Measurements from ENCODE around the gene GART. TPM values are rescaled to one million over a fixed set of nuclear protein-coding genes. Genes with fewer than 3 reads are reported as not detected.
"Not testable (repeated sequence)": the region's sequence is repeated elsewhere in the genome, so short reads cannot be mapped to it uniquely, and the experiment has no call there.

The GART gene
- total RNA-seq, 1 experiment from 2014 or later: 132 TPM

DNA sequence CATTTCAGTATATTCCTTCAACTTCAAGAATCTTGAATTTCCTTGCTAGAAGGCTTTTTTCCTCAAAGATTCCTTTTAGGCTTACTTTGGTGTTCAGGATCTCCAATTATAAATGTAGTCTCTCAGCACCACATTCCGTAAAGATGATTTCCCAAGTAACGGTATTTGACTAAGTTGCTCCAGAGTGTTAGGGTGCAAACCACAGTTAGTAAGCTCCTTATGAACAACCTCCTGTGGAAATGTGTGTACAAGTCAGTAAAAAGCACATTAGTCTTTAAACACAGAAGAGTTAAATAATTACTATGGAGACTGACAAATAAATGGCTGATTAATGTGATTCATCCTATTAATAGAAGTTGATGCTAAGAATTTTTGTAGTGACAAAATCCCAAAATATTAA lies 36.3 kb upstream of the GART start:
- in situ Hi-C loops (cut with HindIII; ENCODE audit: low pct_unique_long_range_greater_than_20kb, low sequenced_read_pairs): no loop called here
- ATAC-seq (no peak), DNase-seq (ENCODE audit: low read depth, low spot score) (no peak)
- Histone ChIP-seq H3K27me3 (ENCODE audit: control insufficient read depth, insufficient read depth, low read length) (no peaks in the 10 kb centered on the region), H3K27ac (ENCODE audit: low read length) (no peak overlapping the region), H3K36me3 (ENCODE audit: control insufficient read depth, insufficient read depth, low read length) (peaks cover 26% of the 10 kb centered on the region), H3K4me1 (ENCODE audit: control insufficient read depth, insufficient read depth, low read length) (no peaks in the 10 kb centered on the region; the same call in 1 of the 2 replicates), H3K9me3 (ENCODE audit: control insufficient read depth, insufficient read depth, low read depth, low read length) (no peaks in the 10 kb centered on the region), H3K4me3 (ENCODE audit: low read depth in 2 of 2, low read length in 2 of 2) (no peak overlapping the region)
- ChIA-PET POLR2A (no interaction called here), CTCF (no interaction called here)
- BruUV-seq (replicated peaks): no TSS peak
- intact Hi-C loops (cut with micrococcal nuclease; ENCODE audit: unreplicated experiment): no loop called here
- no peak for TF ChIP-seq TCF7L2 (IDR thresholded peaks at IDR 0.05; ENCODE audit: low read depth, low read length)
- TF ChIP-seq, protein P1, sequence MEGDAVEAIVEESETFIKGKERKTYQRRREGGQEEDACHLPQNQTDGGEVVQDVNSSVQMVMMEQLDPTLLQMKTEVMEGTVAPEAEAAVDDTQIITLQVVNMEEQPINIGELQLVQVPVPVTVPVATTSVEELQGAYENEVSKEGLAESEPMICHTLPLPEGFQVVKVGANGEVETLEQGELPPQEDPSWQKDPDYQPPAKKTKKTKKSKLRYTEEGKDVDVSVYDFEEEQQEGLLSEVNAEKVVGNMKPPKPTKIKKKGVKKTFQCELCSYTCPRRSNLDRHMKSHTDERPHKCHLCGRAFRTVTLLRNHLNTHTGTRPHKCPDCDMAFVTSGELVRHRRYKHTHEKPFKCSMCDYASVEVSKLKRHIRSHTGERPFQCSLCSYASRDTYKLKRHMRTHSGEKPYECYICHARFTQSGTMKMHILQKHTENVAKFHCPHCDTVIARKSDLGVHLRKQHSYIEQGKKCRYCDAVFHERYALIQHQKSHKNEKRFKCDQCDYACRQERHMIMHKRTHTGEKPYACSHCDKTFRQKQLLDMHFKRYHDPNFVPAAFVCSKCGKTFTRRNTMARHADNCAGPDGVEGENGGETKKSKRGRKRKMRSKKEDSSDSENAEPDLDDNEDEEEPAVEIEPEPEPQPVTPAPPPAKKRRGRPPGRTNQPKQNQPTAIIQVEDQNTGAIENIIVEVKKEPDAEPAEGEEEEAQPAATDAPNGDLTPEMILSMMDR (IDR thresholded peaks at IDR 0.05): no peak
- TF ChIP-seq SIN3A (IDR thresholded peaks at IDR 0.05; ENCODE audit: borderline replicate concordance, insufficient read depth, low read depth, low read length): no peak
- no peak for TF ChIP-seq POLR2AphosphoS5 (IDR thresholded peaks at IDR 0.05; ENCODE audit: low read depth, low read length)
- TF ChIP-seq, protein P2, sequence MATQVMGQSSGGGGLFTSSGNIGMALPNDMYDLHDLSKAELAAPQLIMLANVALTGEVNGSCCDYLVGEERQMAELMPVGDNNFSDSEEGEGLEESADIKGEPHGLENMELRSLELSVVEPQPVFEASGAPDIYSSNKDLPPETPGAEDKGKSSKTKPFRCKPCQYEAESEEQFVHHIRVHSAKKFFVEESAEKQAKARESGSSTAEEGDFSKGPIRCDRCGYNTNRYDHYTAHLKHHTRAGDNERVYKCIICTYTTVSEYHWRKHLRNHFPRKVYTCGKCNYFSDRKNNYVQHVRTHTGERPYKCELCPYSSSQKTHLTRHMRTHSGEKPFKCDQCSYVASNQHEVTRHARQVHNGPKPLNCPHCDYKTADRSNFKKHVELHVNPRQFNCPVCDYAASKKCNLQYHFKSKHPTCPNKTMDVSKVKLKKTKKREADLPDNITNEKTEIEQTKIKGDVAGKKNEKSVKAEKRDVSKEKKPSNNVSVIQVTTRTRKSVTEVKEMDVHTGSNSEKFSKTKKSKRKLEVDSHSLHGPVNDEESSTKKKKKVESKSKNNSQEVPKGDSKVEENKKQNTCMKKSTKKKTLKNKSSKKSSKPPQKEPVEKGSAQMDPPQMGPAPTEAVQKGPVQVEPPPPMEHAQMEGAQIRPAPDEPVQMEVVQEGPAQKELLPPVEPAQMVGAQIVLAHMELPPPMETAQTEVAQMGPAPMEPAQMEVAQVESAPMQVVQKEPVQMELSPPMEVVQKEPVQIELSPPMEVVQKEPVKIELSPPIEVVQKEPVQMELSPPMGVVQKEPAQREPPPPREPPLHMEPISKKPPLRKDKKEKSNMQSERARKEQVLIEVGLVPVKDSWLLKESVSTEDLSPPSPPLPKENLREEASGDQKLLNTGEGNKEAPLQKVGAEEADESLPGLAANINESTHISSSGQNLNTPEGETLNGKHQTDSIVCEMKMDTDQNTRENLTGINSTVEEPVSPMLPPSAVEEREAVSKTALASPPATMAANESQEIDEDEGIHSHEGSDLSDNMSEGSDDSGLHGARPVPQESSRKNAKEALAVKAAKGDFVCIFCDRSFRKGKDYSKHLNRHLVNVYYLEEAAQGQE (IDR thresholded peaks at IDR 0.05; ENCODE audit: insufficient read depth in 1 of 2, low read depth in 2 of 2, low read length in 1 of 2): no peak

DNA sequence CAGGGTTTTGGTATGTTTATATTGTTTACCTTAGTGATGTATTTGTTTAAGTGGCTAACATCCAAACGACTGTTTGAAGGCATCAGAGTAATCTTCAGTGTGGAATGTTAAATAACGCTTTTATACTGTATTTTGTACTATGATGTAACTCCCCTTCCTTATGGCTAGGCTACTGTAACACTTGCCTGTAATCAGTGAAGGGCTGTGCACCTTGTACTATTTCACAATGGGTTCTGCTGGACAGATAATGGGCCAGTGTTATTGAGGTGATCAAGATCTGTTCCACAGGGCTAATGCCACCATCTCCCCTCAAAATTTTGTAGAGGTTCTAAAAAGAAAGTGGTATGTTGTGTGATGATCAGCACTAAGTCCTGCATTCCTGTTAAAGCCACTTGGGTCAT lies 34.8 kb upstream of the GART start:
- POLR2A ChIA-PET; H3K9me3 ChIP-seq (ENCODE audit: control insufficient read depth, insufficient read depth, low read depth, low read length); in situ Hi-C loops (cut with HindIII; ENCODE audit: low pct_unique_long_range_greater_than_20kb, low sequenced_read_pairs); H3K4me3 ChIP-seq (ENCODE audit: low read depth in 2 of 2, low read length in 2 of 2); H3K27me3 ChIP-seq (ENCODE audit: control insufficient read depth, insufficient read depth, low read length); H3K4me1 ChIP-seq (ENCODE audit: control insufficient read depth, insufficient read depth, low read length); intact Hi-C loops (cut with micrococcal nuclease; ENCODE audit: unreplicated experiment); H3K27ac ChIP-seq (ENCODE audit: low read length); DNase-seq (ENCODE audit: low read depth, low spot score): not testable (repeated sequence)
- peak; percentile 62; the same call in 1 of the 2 replicates for ATAC-seq
- CTCF ChIA-PET: interaction anchor here (0.7 kb wide), 1 partner anchor 18 kb away, joined by 6 read pairs; no protein-coding TSS in a partner anchor
- TSS peak; percentile 54 for BruUV-seq (replicated peaks)
- peaks cover 35% of the 10 kb centered on the region for H3K36me3 ChIP-seq (ENCODE audit: control insufficient read depth, insufficient read depth, low read length)

GRCh38 chr21:33572350-33572749 lies 30.4 kb upstream of the GART start:
- in situ Hi-C loops (cut with HindIII; ENCODE audit: low pct_unique_long_range_greater_than_20kb, low sequenced_read_pairs): no loop called here
- ChIA-PET POLR2A (no interaction called here), CTCF (no interaction called here)
- no peak for DNase-seq (ENCODE audit: low read depth, low spot score)
- no peaks in the 10 kb centered on the region for H3K9me3 ChIP-seq (ENCODE audit: control insufficient read depth, insufficient read depth, low read depth, low read length)
- intact Hi-C loops (cut with micrococcal nuclease; ENCODE audit: unreplicated experiment): no loop called here
- TF ChIP-seq POLR2AphosphoS5 (IDR thresholded peaks at IDR 0.05; ENCODE audit: low read depth, low read length): no peak
- BruUV-seq (replicated peaks): no TSS peak
- no peak for ATAC-seq
- no peak overlapping the region for H3K27ac ChIP-seq (ENCODE audit: low read length)
- no peak overlapping the region for H3K4me3 ChIP-seq (ENCODE audit: low read depth in 2 of 2, low read length in 2 of 2)
- H3K36me3 ChIP-seq (ENCODE audit: control insufficient read depth, insufficient read depth, low read length): peaks cover 43% of the 10 kb centered on the region
- no peaks in the 10 kb centered on the region for H3K27me3 ChIP-seq (ENCODE audit: control insufficient read depth, insufficient read depth, low read length)
- no peaks in the 10 kb centered on the region; the same call in 1 of the 2 replicates for H3K4me1 ChIP-seq (ENCODE audit: control insufficient read depth, insufficient read depth, low read length)

Data from Panc1 (cell line).